ENCODE data around the gene UXS1. TPM values are rescaled to one million over a fixed set of nuclear protein-coding genes. Genes with fewer than 3 reads are reported as not detected.

The UXS1 gene
- total and polyA plus RNA-seq, 9 of the 15 experiments (the other 6 are each of a cell fraction or from before 2014, with no cell fraction given), result 5.8 to 25.8 (median 15.0) TPM

- TF ChIP-seq E2F4 (CRISPR knock-in tag; IDR thresholded peaks at IDR 0.05; ENCODE audit: low read depth), result no peak
- TF ChIP-seq STAT6 (CRISPR knock-in tag; IDR thresholded peaks at IDR 0.05), result no peak
- no peak for TF ChIP-seq THRB (CRISPR knock-in tag; conservative IDR thresholded peaks at IDR 0.05)
- TF ChIP-seq NUFIP1 (IDR thresholded peaks at IDR 0.05; ENCODE audit: partially characterized antibody), result no peak
- no peak for TF ChIP-seq HSF4 (CRISPR knock-in tag; IDR thresholded peaks at IDR 0.05; ENCODE audit: borderline replicate concordance)
- no peak for TF ChIP-seq NFIC (IDR thresholded peaks at IDR 0.05)
Measured at GRCh38 chr2:106195981-106196380, 1.9 kb upstream of the UXS1 start (continued).

Data from K562 (cell line).